UCSD-AML1 (cell line): ENCODE results near the gene PWWP2B.
A peak's percentile ranks its signal among the peaks of the same experiment; 100 is the strongest.
"Not testable (repeated sequence)": the region's sequence is repeated elsewhere in the genome, so short reads cannot be mapped to it uniquely, and the experiment has no call there.

Source experiments
- DNase-seq: peaks from one replicate; lab custom pipeline; 2025; ENCODE audit not compliant: unreplicated experiment; lab: John Stamatoyannopoulos, UW

The PWWP2B gene

GRCh38 chr10:132380986-132381385 lies 16.0 kb upstream of the PWWP2B start:
- DNase-seq = not testable (repeated sequence)

GRCh38 chr10:132381741-132382140 lies 15.3 kb upstream of the PWWP2B start:
- DNase-seq = no peak

GRCh38 chr10:132382231-132382922 lies 14.6 kb upstream of the PWWP2B start:
- DNase-seq = no peak

- DNase-seq = no peak
Measured at GRCh38 chr10:132383101-132383500, 13.9 kb upstream of the PWWP2B start.

GRCh38 chr10:132383751-132384196 lies 13.2 kb upstream of the PWWP2B start:
- no peak for DNase-seq

GRCh38 chr10:132384618-132385388 lies 12.2 kb upstream of the PWWP2B start:
- DNase-seq = no peak

- no peak for DNase-seq
Measured at GRCh38 chr10:132385389-132385667, 11.7 kb upstream of the PWWP2B start.

GRCh38 chr10:132385721-132386418 lies 11.1 kb upstream of the PWWP2B start:
- no peak for DNase-seq

- no peak for DNase-seq
Measured at GRCh38 chr10:132386419-132386831, 10.6 kb upstream of the PWWP2B start.

- DNase-seq = not testable (repeated sequence)
Measured at GRCh38 chr10:132386896-132387295, 10.1 kb upstream of the PWWP2B start.

- DNase-seq = peak; percentile 83
Measured at GRCh38 chr10:132387764-132388210, 9.2 kb upstream of the PWWP2B start.

- DNase-seq = no peak
Measured at GRCh38 chr10:132388891-132389432, 8.0 kb upstream of the PWWP2B start.

GRCh38 chr10:132389433-132390169 lies 7.4 kb upstream of the PWWP2B start:
- DNase-seq = no peak

- DNase-seq = no peak
Measured at GRCh38 chr10:132390170-132390920, 6.7 kb upstream of the PWWP2B start.

GRCh38 chr10:132390921-132391675 lies 5.9 kb upstream of the PWWP2B start:
- no peak for DNase-seq

GRCh38 chr10:132391676-132392020 lies 5.4 kb upstream of the PWWP2B start:
- DNase-seq = no peak

GRCh38 chr10:132392184-132392800 lies 4.7 kb upstream of the PWWP2B start:
- DNase-seq = no peak

- no peak for DNase-seq
Measured at GRCh38 chr10:132392811-132393694, 3.9 kb upstream of the PWWP2B start.
